Superior temporal gyrus (tissue), 1 donor: ENCODE data around the gene PHACTR4.
"Not testable (repeated sequence)": the region's sequence is repeated elsewhere in the genome, so short reads cannot be mapped to it uniquely, and the experiment has no call there.

Experiments used
- DNase-seq: peaks from one replicate; pipeline ENCODE4 v3.0.0-alpha.2; 2016; ENCODE audit errors: extremely low spot score

Gene PHACTR4

DNA sequence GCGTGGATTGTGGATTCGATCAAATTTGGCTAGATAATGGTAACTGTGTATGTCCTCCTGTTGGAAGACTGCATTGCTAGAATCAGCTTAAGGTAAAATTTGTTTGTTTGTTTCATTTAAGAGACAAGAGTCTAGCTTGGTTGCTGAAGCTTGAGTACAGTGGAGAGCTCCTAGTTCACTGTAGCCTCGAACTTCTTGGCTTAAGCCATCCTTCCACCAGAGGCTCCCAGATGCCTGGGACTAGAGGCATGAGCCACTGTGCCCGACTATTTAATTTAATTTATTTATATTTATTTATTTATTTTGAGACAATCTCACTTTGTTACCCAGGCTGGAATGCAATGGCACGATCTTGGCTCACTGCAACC lies 1.5 kb downstream of the PHACTR4 start:
- DNase-seq = no peak

DNA sequence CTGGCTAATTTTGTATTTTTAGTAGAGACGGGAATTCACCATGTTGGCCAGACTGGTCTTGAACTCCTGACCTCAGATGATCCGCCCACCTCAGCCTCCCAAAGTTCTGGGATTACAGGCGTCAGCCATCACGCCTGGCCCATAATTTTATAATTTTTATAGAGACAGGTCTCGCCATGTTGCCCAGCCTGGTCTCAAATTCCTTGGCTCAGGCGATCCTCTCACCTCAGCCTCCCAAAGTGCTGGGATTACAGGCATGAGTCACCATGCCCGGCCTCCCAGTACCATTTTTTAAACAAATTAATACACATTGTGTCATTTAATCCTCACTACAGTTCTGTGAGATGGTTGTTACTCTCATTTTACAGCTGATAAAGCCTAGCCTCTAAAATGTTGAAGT lies 3.9 kb downstream of the PHACTR4 start:
- not testable (repeated sequence) for DNase-seq

DNA sequence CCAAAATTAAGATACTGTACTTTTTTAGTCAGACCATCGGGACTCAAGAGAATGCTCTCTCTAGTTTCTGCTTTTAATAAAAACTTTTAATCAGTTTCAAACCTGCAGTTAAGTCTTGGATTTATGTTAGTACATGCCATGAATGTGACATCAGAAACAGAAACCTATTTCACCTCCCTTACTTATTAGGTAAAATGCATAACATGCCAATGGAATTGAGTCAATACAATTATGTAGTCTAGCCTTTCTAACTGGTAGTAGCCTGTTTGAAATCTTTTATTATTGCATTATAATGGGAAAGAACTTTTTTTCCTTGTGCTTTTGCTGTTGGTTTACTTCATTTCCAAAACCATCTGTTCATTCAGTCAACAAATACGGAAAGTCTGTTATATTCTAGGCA lies 4.8 kb downstream of the PHACTR4 start:
- DNase-seq = no peak

DNA sequence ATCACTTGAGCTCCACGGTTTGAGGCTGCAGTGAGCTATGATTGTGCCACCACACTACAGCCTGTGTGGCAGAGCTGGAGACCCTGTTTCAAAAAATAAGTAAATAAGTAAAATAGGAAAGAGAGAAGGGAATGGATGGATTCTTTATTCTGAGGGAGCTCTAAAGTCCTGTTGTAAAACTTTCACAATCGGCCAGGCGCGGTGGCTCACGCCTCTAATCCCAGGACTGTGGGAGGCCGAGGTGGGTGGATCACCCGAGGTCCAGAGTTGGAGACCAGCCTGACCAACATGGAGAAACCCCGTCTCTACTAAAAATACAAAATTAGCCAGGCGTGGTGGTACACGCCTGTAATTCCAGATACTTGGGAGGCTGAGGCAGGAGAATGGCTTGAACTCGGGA lies 6.1 kb downstream of the PHACTR4 start:
- DNase-seq = not testable (repeated sequence)

DNA sequence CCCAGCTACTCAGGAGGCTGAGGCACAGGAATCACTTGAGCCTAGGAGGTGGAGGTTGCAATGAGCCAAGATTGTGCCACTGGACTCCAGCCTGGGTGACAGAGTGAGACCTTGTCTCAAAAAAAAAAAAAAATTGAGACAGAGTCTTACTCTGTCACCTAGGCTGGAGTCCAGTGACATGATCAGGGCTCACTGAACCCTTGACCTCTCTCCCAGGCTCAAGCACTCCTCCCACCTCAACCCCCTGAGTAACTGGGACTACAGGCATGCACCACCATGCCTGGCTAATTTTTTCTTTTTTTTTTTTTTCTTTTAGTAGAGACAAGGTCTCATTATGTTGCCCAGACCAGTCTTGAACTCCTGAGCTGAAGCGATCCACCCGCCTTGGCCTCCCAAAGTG lies 6.7 kb downstream of the PHACTR4 start:
- not testable (repeated sequence) for DNase-seq

DNA sequence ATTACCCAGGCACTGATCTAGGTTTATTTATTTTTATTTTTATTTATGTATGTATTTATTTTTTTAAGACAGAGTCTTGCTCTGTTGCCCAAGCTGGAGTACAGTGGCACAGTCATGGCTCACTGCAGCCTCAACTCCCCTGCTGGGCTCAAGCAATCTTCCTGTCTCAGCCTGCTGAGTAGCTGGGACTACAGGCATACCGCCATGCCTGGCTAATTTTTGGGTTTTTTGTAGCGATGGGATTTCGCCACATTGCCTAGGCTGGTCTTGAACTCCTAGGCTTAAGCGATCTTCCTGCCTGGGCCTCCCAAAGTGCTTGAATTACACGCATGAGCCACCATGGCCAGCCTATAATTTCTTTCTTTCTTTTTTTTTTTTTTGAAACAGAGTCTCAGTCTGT lies 9.4 kb downstream of the PHACTR4 start:
- DNase-seq = no peak

DNA sequence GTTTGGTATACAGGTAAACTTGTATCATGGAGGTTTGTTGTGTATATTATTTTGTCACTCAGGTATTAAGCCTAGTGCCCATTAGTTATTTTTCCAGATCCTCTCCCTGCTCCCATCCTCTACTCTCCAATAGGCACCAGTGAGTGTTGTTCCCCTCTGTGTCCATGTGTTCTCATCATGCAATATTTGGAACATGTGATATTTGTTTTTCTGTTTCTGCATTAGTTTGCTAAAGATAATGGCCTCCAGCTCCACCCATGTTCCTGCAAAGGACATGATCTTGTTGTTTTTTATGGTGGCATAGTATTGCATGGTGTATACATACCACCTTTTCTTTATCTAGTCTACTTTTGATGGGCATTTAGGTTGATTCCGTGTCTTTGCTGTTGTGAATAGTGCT lies 10.9 kb downstream of the PHACTR4 start:
- DNase-seq = no peak

DNA sequence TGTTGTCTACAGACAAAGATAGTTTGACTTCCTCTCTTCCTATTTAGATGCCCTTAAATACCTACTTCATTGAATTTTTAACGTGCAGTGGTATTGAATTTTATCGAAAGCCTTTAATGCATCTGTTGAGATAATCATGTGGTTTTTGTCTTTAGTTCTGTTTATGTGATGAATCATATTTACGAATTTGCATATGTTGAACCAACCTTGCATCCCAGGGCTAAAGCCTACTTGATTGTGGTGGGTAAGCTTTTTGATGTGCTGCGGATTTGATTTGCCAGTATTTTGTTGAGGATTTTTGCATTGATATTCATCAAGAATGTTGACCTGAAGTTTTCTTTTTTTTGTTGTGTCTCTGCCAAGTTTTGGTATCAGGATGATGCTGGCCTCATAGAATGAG lies 14.2 kb downstream of the PHACTR4 start:
- not testable (repeated sequence) for DNase-seq

DNA sequence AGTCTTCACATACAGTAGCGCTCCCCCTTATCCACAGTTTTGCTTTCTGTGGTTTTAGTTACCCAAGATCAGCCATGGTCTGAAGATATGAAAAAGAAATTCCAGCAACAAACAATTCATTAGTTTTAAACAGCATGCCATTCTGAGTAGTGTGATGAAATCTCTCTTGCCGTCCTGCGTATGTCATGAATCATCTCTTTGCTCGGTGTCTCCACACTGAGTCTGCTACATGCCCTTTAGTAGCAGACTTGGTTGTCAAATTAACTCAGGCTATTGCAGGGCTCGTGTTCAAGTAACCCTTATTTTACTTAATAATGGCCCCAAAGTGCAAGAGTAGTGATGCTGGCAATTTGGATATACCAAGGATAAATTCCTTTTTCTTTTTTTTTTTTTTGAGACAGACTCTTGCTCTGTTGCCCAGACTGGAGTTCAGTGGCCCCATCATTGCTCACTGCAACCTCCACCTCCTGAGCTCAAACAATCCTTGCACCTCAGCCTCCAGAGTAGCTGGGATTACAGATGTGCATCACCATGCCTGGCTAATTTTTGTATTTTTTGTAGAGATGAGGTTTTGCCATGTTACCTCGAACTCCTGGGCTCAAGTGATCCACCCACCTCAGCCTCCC lies 22.6 kb downstream of the PHACTR4 start:
- no peak for DNase-seq

DNA sequence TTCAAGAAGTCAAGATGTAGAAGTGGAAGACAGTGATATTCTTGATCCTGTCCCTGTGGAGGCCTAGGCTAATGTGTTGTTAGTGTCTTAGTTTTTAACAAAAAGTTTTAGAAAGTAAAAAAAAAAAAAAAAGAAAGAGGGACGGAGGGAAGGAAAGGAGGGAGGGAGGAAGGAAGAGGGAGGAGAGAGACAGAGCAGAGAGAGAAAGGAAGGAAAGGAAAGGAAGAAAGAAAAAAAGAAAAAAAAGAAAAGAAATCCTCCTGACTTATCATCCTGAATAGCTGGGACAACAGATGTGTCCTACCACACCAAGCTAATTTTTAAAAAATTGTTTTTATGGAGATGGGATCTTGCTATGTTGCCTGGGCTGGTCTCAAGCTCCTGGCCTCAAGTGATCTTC lies 24.6 kb downstream of the PHACTR4 start:
- no peak for DNase-seq

DNA sequence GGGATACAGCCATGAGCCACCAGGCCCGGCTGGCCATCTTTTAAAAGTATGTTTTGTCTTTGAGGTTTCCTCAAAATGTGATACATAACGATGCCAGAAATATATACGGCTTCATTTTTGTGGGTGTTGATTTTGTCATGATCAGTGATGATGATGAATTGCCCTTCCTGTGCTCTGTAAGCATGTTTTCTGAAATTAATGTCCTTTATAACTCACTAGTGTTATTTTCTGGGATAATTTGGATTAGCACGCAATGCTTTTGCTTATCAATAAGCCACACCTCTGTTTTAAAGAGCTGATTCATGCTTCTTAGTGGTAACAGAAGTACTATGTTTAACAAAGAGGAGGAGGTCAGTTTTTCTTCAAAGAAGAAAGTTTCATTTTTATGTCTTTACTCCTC lies 25.6 kb downstream of the PHACTR4 start:
- DNase-seq = peak; percentile 6

DNA sequence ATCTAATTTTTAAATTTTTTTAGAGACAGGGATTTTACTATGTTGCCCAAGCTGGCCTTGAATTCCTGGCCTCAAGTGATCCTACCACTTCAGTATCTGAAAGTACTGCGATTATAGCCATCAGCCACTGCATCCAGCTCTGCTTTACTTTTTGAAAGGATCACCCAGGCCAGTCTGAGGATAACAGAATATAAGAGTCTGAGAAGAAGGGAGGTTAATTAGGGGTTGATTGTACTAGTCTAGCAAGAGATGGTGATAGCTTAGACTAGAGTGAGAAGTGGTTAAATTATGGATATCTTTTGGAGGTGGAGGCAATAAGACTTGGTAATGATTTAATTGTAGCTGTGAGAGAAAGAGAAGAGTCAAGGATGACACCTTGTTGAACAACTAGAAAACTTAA lies 32.2 kb downstream of the PHACTR4 start:
- DNase-seq = no peak

DNA sequence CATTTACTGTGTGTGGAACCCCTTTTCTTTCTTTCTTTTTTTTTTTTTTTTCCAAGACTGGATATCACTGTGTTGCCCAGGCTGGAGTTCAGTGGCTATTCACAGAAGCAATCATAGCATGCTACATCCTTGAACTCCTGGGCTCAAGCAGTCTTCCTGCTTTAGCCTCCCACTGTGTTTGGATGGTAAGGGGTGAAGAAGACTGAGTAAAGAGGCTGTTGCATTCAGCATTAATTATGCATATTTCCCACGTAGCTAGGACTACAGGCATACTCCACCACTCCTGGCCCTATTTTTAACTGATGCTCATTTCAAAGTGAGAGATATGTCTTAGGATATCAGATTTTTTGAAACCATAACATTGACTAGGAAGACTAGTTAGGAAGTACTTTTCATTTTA lies 39.5 kb downstream of the PHACTR4 start:
- peak; percentile 6 for DNase-seq

DNA sequence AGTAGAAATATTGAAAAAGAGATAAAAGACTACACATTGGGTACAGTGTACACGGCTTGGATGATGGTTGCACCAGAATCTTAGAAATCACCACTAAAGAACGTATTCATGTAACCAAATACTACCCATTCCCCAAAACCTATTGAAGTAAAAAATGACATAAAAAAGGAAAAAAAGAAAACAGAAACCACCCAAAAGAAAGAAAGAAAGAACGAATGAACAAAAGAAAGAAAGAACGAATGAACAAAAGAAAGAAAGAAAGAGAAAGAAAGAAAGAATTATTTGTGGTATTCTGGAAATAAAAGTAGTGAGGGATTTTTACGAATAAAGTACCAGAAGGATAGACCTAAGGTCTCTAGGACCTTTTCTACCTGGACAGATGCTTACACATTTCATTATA lies 42.1 kb downstream of the PHACTR4 start:
- DNase-seq = no peak

DNA sequence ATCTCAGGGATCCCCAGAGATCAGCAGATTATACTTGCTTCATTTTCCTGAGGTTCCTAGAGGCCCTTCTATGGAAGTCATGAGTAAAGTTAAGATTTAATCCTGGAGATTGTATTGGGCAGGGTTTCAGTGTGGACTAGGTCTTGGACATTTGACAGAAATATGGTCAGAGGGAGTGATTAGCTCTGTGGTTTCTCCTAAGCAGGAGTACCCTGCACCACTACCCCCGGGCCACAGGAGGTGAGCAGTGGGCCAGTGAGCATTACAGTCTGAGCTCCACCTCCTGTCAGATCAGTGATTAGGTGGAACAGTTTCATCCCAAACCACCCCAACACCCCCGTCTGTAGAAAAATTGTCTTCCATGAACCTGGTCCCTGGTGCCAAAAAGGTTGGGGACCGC lies 43.2 kb downstream of the PHACTR4 start:
- no peak for DNase-seq

DNA sequence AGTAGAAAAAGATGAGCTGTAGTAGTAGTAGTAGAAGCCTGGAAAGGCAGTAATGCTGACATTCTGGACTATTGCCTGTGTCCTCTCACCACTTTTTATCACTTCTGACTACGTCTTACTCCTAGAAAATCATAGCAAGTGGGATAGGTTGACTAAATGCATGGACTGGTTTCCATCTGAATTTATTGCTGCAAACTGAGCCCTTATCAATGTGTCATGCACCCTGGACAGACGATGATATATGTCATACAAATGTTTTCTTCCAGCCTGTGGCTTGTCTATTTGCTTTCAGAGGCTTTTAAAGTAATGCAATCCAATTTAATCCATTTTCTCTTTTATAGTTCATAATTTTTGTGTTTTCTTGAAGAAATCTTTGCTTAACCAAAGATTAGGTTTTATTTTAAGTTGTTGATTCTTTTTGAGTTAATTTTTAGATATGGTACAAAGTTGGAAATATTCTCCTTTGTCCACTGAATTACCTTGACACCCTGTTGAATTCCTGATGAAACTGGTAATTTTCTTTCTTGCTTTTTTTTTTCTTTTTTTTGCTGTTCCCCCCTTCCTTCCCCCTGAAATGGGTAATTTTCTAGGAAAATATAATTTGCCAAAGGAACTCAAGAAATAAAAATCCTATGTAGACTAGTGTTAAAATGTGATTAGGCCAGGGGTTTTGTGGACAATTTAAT lies 47.1 kb downstream of the PHACTR4 start:
- peak; percentile 4 for DNase-seq

DNA sequence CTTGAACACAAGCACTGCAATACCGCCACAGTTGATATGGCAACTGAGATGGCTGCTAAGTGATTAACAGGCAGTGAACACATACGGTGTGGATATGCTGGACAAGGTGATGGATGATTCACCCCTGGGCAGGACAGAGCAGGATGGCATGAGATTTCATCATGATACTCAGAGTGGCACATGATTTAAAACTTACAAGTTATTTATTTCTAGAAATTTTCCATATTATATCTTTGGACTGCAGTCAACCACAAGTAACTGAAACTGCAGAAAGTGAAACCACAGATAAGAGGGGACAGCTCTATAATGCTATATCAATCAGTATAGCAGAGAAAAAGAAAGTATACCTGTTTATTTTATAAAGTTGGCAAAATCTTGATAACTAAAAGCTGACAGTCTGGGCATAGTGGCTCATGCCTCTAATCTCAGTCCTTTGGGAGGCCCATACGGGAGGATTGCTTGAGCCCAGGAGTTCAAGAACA lies 47.9 kb downstream of the PHACTR4 start:
- DNase-seq = no peak

DNA sequence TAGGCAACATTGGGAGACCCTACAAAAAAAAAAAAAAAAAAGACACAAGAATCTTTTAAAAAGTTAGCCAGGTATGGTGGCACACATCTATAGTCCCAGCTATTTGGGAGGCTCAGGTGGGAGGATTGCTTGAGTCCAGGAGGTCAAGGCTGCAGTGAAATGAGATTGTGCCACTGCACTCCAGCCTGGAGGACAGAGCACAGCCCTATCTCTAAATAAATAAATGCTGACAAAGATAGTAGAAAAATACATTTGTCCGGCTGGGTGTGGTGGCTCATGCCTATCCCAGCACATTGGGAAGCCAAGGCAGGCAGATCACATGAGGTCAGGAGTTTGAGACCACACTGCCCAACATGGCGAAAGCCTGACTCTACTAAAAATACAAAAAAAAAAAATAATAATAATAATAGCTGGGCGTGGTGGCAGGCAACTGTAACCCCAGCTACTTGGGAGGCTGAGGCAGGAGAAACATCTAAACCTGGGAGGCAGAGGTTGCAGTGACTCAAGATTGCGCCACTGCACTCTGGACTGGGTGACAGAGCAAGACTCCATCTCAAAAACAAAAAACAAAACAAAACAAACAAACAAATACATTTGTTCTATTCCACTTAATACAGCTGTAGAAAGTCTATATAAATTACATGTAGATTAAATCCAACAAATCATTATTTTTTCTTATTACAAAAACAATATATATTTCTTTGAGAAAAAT lies 48.5 kb downstream of the PHACTR4 start:
- no peak for DNase-seq

DNA sequence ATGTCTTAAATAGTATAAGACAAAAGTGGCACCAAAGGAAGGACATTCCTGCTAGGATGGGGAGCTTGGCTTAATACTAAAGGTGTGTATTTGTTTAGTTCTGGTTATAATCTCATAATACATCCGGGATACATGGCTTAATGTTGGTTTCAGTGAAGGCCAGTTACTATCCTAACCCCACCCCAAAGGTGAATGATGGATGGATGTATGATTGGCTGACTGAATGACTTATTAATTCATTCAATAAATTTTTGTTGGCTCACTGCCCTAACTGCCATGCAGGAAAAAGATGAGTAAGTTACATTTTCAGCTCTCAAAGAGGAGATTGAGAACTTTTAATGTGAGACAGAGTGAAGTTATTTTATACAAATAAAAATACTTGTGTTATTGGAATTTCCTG lies 52.2 kb downstream of the PHACTR4 start:
- DNase-seq = peak; percentile 2

DNA sequence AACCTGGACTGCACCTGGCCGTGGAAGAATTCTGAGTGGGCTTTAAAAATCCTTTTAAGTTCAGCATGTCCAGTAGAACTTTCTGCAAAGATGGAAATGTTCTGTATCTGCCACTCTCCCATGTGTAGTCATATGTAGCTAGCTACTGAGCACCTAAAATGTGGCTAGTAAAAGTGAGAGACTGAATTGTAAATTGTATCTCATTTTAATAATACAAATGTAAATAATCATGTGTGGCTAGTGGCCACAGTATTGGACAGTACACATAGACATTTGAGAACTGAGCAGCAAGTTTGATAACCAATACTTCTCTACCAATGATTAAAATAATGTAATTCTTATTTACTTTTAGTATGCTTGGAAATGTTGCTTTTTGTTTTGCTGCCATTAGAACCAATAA lies 57.3 kb downstream of the PHACTR4 start:
- DNase-seq = no peak

DNA sequence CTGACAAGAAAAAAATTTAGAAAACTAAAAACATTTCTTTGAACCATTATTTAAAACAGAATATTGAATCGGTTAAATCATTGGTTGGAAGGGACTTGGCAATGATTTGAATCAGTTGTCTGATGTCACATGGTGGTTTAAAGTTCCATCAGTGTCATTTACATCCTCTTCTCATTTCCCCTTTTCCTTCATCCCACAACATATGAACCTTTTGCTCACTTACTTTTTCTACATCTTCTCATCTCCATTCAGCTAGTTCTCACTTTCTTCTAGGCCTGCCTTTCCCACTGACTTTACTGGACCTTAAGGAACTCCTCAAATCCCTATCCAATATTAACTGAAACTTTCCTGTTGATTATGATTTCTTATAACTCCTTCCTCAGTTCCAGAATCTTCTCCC lies 58.5 kb downstream of the PHACTR4 start:
- DNase-seq = peak; percentile 5

DNA sequence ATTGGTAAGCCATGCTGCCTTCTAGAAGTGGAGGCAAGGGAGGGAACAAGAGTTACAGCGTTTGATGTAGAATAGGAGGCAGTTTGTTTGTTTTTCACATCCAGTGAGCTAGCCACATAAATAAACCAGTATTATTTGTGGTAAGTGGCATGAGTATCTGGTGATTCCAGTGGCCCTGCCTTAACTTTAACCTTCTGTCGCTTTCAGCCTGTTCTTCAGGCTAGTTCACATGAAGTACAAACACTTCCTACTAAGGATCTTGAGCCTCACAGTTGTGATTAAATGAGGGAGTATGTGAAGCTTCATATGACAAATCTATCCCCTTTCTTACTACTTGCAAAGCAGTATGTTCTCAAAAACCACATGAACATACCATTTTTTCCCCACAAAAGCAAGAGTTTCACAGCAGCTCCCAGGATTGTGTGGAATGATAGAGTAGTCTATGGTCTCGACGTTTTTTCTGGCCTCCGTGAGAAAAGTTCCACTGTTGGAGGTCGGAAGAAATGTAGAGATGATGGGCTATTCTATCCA lies 59.5 kb downstream of the PHACTR4 start:
- no peak for DNase-seq
